Vagina (tissue), 2 donors: ENCODE measurements around the gene ASTN1. TPM values are rescaled to one million over a fixed set of nuclear protein-coding genes. Genes with fewer than 3 reads are reported as not detected.

Experiments used
- DNase-seq, 2 donors: peaks; one replicate each; pipeline ENCODE4 v3.0.0-alpha.2; 2017; ENCODE audit errors: extremely low spot score in 2 of 2
- H3K27ac ChIP-seq: fragments of 200-600 bp; sonication (generic); one replicate; pipeline ENCODE4 v1.5.1; 2019
- H3K27me3 ChIP-seq: fragments of 200-600 bp; sonication (generic); one replicate; pipeline ENCODE4 v1.5.1; 2019
- H3K36me3 ChIP-seq, 2 donors: fragments of 200-600 bp; sonication (generic); one replicate each; pipeline ENCODE4 v1.5.1; 2017 to 2019
- H3K4me1 ChIP-seq: fragments of 200-600 bp; sonication (generic); one replicate; pipeline ENCODE4 v1.5.1; 2019
- H3K4me3 ChIP-seq, 2 donors: fragments of 200-600 bp; sonication (generic); 1 replicate in 1 of 2; 2 replicates in 1 of 2; pipeline ENCODE4 v1.5.1; 2016 to 2019
- H3K9me3 ChIP-seq: fragments of 200-600 bp; sonication (generic); one replicate; pipeline ENCODE4 v1.5.1; 2019
- CTCF ChIP-seq, 3 experiments: fragments of 450-650 bp in 2 of 3; fragments of 200-600 bp in 1 of 3; sonication (generic) in 1 of 3; IDR thresholded peaks; one replicate each; pipeline ENCODE4 v1.5.1; 2017 to 2019; ENCODE audit warnings: antibody characterized with exemption in 3 of 3, mild to moderate bottlenecking in 2 of 3, moderate library complexity in 2 of 3
- POLR2A ChIP-seq, 2 donors: fragments of 450-650 bp; IDR thresholded peaks; one replicate each; pipeline ENCODE4 v1.6.1; 2017; ENCODE audit warnings: antibody characterized with exemption in 2 of 2, mild to moderate bottlenecking in 2 of 2, moderate library complexity in 2 of 2
- POLR2AphosphoS5 ChIP-seq, 2 donors: sonication (generic); formaldehyde crosslinking; IDR thresholded peaks; one replicate each; pipeline ENCODE4 v1.9.0; 2017; ENCODE audit warnings: antibody characterized with exemption in 2 of 2, mild to moderate bottlenecking in 2 of 2, low read depth in 1 of 2; ENCODE audit not compliant: insufficient read depth in 1 of 2
- intact Hi-C: fragments of 100-400 bp; cut with DNase I; formaldehyde crosslinking; loops from one replicate; pipeline ENCODE4 v1.15.1; 2023
- total RNA-seq: library from RNA; depleted of rRNA; stranded (reverse); fragments of >200 nt; gene quantifications from one replicate; pipeline ENCODE4 v1.2.3, GENCODE V29; 2016

The ASTN1 gene
- total RNA-seq, 1 donor from 2014 or later, result 4.2 TPM

GRCh38 chr1:177206831-177207355 lies 42.4 kb upstream of the ASTN1 start:
- intact Hi-C loops, result no loop called here
- no peak overlapping the region for H3K27ac ChIP-seq

GRCh38 chr1:177200290-177200689 lies 35.8 kb upstream of the ASTN1 start:
- Histone ChIP-seq H3K4me1 (no peaks in the 10 kb centered on the region), H3K9me3 (no peaks in the 10 kb centered on the region), H3K4me3 (no peak overlapping the region), H3K27ac (no peak overlapping the region), H3K27me3 (no peaks in the 10 kb centered on the region), H3K36me3 (no peaks in the 10 kb centered on the region)
- intact Hi-C loops, result no loop called here
- TF ChIP-seq CTCF (IDR thresholded peaks at IDR 0.05), result no peak
- TF ChIP-seq POLR2AphosphoS5 (IDR thresholded peaks at IDR 0.05; ENCODE audit: insufficient read depth in 1 of 2, low read depth in 1 of 2), result no peak
- TF ChIP-seq POLR2A (IDR thresholded peaks at IDR 0.05), result no peak
- no peak for DNase-seq

More at GRCh38 chr1:177206831-177207355, 42.4 kb upstream of the ASTN1 start:
- no peaks in the 10 kb centered on the region for H3K36me3 ChIP-seq
- no peaks in the 10 kb centered on the region for H3K4me1 ChIP-seq
- H3K9me3 ChIP-seq, result no peaks in the 10 kb centered on the region
- DNase-seq, result no peak
- TF ChIP-seq CTCF (IDR thresholded peaks at IDR 0.05), result no peak
- no peak for TF ChIP-seq POLR2A (IDR thresholded peaks at IDR 0.05)
- TF ChIP-seq POLR2AphosphoS5 (IDR thresholded peaks at IDR 0.05; ENCODE audit: insufficient read depth in 1 of 2, low read depth in 1 of 2), result no peak
- H3K4me3 ChIP-seq, result no peak overlapping the region
- H3K27me3 ChIP-seq, result no peaks in the 10 kb centered on the region

GRCh38 chr1:177198243-177198642 lies 33.7 kb upstream of the ASTN1 start:
- Histone ChIP-seq H3K27me3 (no peaks in the 10 kb centered on the region), H3K4me3 (no peak overlapping the region), H3K4me1 (no peaks in the 10 kb centered on the region), H3K27ac (no peak overlapping the region), H3K36me3 (no peaks in the 10 kb centered on the region), H3K9me3 (no peaks in the 10 kb centered on the region)
- intact Hi-C loops, result no loop called here
- TF ChIP-seq POLR2A (IDR thresholded peaks at IDR 0.05) (no peak), POLR2AphosphoS5 (IDR thresholded peaks at IDR 0.05; ENCODE audit: insufficient read depth in 1 of 2, low read depth in 1 of 2) (no peak), CTCF (IDR thresholded peaks at IDR 0.05) (no peak)
- DNase-seq, result no peak

GRCh38 chr1:177190308-177190970 lies 25.9 kb upstream of the ASTN1 start:
- Histone ChIP-seq H3K27me3 (no peaks in the 10 kb centered on the region), H3K27ac (no peak overlapping the region)

More at GRCh38 chr1:177190308-177190970, 25.9 kb upstream of the ASTN1 start:
- H3K4me1 ChIP-seq, result no peaks in the 10 kb centered on the region
- no peak for DNase-seq
- intact Hi-C loops, result no loop called here
- TF ChIP-seq POLR2AphosphoS5 (IDR thresholded peaks at IDR 0.05; ENCODE audit: insufficient read depth in 1 of 2, low read depth in 1 of 2) (no peak), CTCF (IDR thresholded peaks at IDR 0.05) (no peak), POLR2A (IDR thresholded peaks at IDR 0.05) (no peak)
- no peak overlapping the region for H3K4me3 ChIP-seq
- no peaks in the 10 kb centered on the region for H3K36me3 ChIP-seq
- H3K9me3 ChIP-seq, result no peaks in the 10 kb centered on the region
